Left ventricle myocardium inferior (tissue), 1 donor: Measurements from ENCODE around the gene DAB2IP. TPM values are rescaled to one million over a fixed set of nuclear protein-coding genes. Genes with fewer than 3 reads are reported as not detected.

Experiments used
- DNase-seq: peaks from one replicate; pipeline ENCODE4 v3.0.0-alpha.2; 2020
- H3K27ac ChIP-seq: fragments of 200-600 bp; replicated peaks from 2 replicates; pipeline ENCODE4 v1.8.0; 2021
- H3K27me3 ChIP-seq: fragments of 200-600 bp; 2 replicates; pipeline ENCODE4 v1.8.0; 2021; ENCODE audit warnings: low read depth
- H3K36me3 ChIP-seq: fragments of 200-600 bp; 2 replicates; pipeline ENCODE4 v1.8.0; 2021
- H3K4me1 ChIP-seq: fragments of 200-600 bp; 2 replicates; pipeline ENCODE4 v1.8.0; 2021
- H3K4me3 ChIP-seq: fragments of 200-600 bp; 2 replicates; pipeline ENCODE4 v1.8.0; 2021; ENCODE audit warnings: mild to moderate bottlenecking, moderate library complexity
- H3K9me3 ChIP-seq: fragments of 200-600 bp; replicated peaks from 2 replicates; pipeline ENCODE4 v1.8.0; 2021
- intact Hi-C: fragments of 100-400 bp; cut with micrococcal nuclease; formaldehyde crosslinking; loops from one replicate; pipeline ENCODE4 v1.11.0; 2022
- total RNA-seq: library from RNA; stranded (reverse); fragmentation: NEBNext Ultra II Directional; extraction: Animal tissue kit (Norgen Biotek cat#: 25700); gene quantifications from one replicate; pipeline ENCODE4 v1.2.1, GENCODE V29; 2021
- TF ChIP-seq, protein P1 (sequence below): fragments of 200-600 bp; IDR thresholded peaks from 2 replicates; pipeline ENCODE4 v1.8.0; 2021; ENCODE audit warnings: antibody characterized with exemption, mild to moderate bottlenecking, borderline replicate concordance
- donor health status: DM: no; HTN: yes; CAD: no; lungs with severe emphysema.

The DAB2IP gene
- total RNA-seq, 1 donor from 2014 or later = 50.7 TPM

- intact Hi-C loops = no loop called here
- no peak for DNase-seq
- no peak overlapping the region for H3K4me3 ChIP-seq
- TF ChIP-seq, protein P1, sequence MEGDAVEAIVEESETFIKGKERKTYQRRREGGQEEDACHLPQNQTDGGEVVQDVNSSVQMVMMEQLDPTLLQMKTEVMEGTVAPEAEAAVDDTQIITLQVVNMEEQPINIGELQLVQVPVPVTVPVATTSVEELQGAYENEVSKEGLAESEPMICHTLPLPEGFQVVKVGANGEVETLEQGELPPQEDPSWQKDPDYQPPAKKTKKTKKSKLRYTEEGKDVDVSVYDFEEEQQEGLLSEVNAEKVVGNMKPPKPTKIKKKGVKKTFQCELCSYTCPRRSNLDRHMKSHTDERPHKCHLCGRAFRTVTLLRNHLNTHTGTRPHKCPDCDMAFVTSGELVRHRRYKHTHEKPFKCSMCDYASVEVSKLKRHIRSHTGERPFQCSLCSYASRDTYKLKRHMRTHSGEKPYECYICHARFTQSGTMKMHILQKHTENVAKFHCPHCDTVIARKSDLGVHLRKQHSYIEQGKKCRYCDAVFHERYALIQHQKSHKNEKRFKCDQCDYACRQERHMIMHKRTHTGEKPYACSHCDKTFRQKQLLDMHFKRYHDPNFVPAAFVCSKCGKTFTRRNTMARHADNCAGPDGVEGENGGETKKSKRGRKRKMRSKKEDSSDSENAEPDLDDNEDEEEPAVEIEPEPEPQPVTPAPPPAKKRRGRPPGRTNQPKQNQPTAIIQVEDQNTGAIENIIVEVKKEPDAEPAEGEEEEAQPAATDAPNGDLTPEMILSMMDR = no peak
- H3K27ac ChIP-seq = no peak overlapping the region
- no peaks in the 10 kb centered on the region for H3K9me3 ChIP-seq
- H3K36me3 ChIP-seq = no peaks in the 10 kb centered on the region
- no peaks in the 10 kb centered on the region for H3K27me3 ChIP-seq
- peaks cover 95% of the 10 kb centered on the region for H3K4me1 ChIP-seq
These were observed 81.0 kb downstream of the DAB2IP start for GRCh38 chr9:121732389-121732788.

DNA sequence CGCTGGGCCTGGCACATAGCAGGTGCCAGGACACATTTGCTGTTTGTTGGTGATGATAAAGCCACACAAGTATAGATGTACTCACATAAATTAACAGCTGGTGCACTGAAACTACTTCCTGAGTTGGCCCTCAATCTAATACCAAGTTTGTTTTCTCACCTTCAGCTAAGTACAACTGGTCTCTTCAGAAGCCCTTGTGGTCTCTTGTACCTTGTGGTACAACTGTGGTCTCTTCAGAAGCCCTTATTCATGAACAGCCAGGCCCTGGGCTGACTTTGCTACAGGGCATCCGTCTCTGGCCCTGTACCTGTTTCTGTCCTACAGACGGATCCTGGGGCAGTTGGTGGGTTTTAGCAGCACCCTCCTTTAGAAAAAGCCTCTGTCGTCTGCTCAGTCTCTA lies 81.5 kb downstream of the DAB2IP start:
- TF ChIP-seq, protein P1 = no peak
- peaks cover 95% of the 10 kb centered on the region for H3K4me1 ChIP-seq
- intact Hi-C loops = no loop called here
- DNase-seq = no peak
- no peaks in the 10 kb centered on the region for H3K9me3 ChIP-seq
- H3K36me3 ChIP-seq = no peaks in the 10 kb centered on the region
- no peaks in the 10 kb centered on the region for H3K27me3 ChIP-seq
- no peak overlapping the region for H3K4me3 ChIP-seq
- H3K27ac ChIP-seq = no peak overlapping the region

- DNase-seq = no peak
- peaks cover 95% of the 10 kb centered on the region for H3K4me1 ChIP-seq
- H3K4me3 ChIP-seq = no peak overlapping the region
- H3K27ac ChIP-seq = peak overlapping the region; percentile 99
- H3K36me3 ChIP-seq = no peaks in the 10 kb centered on the region
- no peaks in the 10 kb centered on the region for H3K27me3 ChIP-seq
- intact Hi-C loops = no loop called here
- no peaks in the 10 kb centered on the region for H3K9me3 ChIP-seq
- TF ChIP-seq, protein P1 = no peak
These were observed 83.0 kb downstream of the DAB2IP start for GRCh38 chr9:121734465-121734864.

GRCh38 chr9:121735065-121735792 lies 83.8 kb downstream of the DAB2IP start:
- no peaks in the 10 kb centered on the region for H3K36me3 ChIP-seq
- TF ChIP-seq, protein P1 = peak; percentile 50
- no peak for DNase-seq
- H3K27ac ChIP-seq = peak overlapping the region; percentile 99
- no peaks in the 10 kb centered on the region for H3K27me3 ChIP-seq
- H3K9me3 ChIP-seq = no peaks in the 10 kb centered on the region
- H3K4me1 ChIP-seq = peaks cover 95% of the 10 kb centered on the region
- intact Hi-C loops = no loop called here
- peak overlapping the region; percentile 67 for H3K4me3 ChIP-seq

DNA sequence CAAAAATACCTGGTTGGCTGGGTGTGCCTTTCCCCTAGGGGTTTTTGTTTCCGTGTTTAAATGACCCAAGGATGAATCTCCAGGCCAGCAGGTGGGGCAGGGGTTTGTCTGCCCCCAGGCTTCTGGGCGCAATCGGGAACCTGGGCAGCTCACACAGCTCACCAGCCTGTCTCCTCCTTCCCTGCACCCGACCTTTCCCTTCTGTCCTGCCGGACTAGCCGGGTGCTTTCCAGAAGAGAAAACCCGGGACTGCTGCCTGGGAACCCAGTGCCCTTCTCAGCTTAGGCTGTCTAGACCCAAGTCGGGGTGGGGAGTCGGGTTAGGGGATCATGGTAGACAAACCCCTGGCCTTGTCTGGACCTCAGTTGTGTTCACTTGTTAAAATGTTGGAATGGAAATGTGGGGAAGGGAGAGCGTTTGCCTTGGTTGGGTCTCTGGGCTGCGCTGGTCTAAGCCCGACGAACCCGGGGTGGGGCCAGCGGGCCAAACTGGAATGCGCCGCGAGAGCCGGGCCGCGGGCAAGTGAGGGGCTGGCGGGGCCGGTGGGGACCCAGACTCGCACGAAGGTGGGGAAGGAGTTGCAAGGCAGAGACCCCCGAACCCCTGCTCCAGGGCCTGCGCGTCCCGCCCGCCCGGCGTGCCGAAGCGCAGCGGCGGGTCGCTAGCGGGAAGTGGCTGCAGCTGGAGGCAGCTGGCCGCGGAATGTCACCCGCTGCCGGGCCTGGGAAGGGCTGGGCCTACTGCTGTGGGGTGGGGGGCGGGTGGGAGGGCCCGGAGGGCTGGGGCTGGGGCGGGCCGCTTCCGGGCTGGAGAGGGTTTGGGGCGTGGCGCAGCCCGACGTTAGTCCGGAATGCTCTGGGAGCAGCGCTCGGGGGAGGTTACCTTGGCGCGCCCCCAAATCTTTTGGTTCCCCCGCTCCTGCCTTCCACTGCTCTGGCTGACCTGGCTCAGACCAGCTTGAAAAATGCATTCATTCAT lies 84.6 kb downstream of the DAB2IP start:
- DNase-seq = peak; percentile 86
- H3K27me3 ChIP-seq = no peaks in the 10 kb centered on the region
- intact Hi-C loops = no loop called here
- H3K9me3 ChIP-seq = no peaks in the 10 kb centered on the region
- peak overlapping the region; percentile 67 for H3K4me3 ChIP-seq
- peaks cover 95% of the 10 kb centered on the region for H3K4me1 ChIP-seq
- peak overlapping the region; percentile 99 for H3K27ac ChIP-seq
- TF ChIP-seq, protein P1 = no peak
- H3K36me3 ChIP-seq = no peaks in the 10 kb centered on the region
